ENCODE results near the gene DLGAP4. TPM values are rescaled to one million over a fixed set of nuclear protein-coding genes. Genes with fewer than 3 reads are reported as not detected.

Gene DLGAP4
- total and polyA plus RNA-seq, 10 of the 15 experiments (the other 5 are each of a cell fraction or from before 2014, with no cell fraction given): 0.42 to 43.3 (median 19.0) TPM

- in situ Hi-C loops (cut with MboI) (no loop called here), intact Hi-C loops (cut with micrococcal nuclease; ENCODE audit: unreplicated experiment) (no loop called here)
- H3K79me2 ChIP-seq (ENCODE audit: control insufficient read depth, insufficient read depth, low read length): no peaks in the 10 kb centered on the region
- H3K4me2 ChIP-seq (ENCODE audit: control insufficient read depth, insufficient read depth): no peak overlapping the region
- POLR2A ChIA-PET: no interaction called here
- TF ChIP-seq FOXK2 (IDR thresholded peaks at IDR 0.05) (no peak), IRF5 (IDR thresholded peaks at IDR 0.05; ENCODE audit: borderline replicate concordance) (no peak), BCL3 (IDR thresholded peaks at IDR 0.05; ENCODE audit: borderline replicate concordance, insufficient read depth, low read depth, low read length, poor library complexity, severe bottlenecking) (no peak), TCF12 (IDR thresholded peaks at IDR 0.05; ENCODE audit: low read depth, low read length) (no peak), HSF1 (IDR thresholded peaks at IDR 0.05; ENCODE audit: low read depth, low read length) (no peak), KLF5 (IDR thresholded peaks at IDR 0.05; ENCODE audit: partially characterized antibody) (no peak), RELA (IDR thresholded peaks at IDR 0.05; ENCODE audit: borderline replicate concordance, partially characterized antibody) (no peak), ZSCAN29 (IDR thresholded peaks at IDR 0.05) (no peak), ZNF274 (IDR thresholded peaks at IDR 0.05; ENCODE audit: insufficient read depth, insufficient read length) (no peak), ZBTB4 (CRISPR knock-in tag; IDR thresholded peaks at IDR 0.05) (no peak), BCLAF1 (IDR thresholded peaks at IDR 0.05) (no peak), CBFB (IDR thresholded peaks at IDR 0.05; ENCODE audit: low read depth) (no peak), SPI1 (IDR thresholded peaks at IDR 0.05; ENCODE audit: borderline replicate concordance, insufficient read depth, low read depth, low read length) (no peak)
- no peaks in the 10 kb centered on the region for H3K4me1 ChIP-seq (ENCODE audit: control insufficient read depth, insufficient read depth, low read length)
- BruUV-seq (replicated peaks): no TSS peak
- H2AFZ ChIP-seq (ENCODE audit: control insufficient read depth, low read depth, low read length): no peak overlapping the region
- no peak overlapping the region for H3K4me3 ChIP-seq
- H3K27me3 ChIP-seq (replicated peaks in 1 of 2; ENCODE audit: control insufficient read depth in 2 of 2, insufficient read depth in 2 of 2, low read length in 1 of 2): peaks cover 0 to 3% of the 10 kb centered on the region in 2 experiments; a peak in 2 of 4 replicates
- DNase-seq (ENCODE audit: low read depth, low spot score) (no peak), FAIRE-seq (no peak), ATAC-seq (no peak)
- H3K27ac ChIP-seq (ENCODE audit: control insufficient read depth, insufficient read depth): no peak overlapping the region
- H3K9ac ChIP-seq (ENCODE audit: control insufficient read depth, insufficient read depth, low read length): no peak overlapping the region
- SMC1A ChIA-PET (ENCODE audit: uncharacterized antibody, unreplicated experiment): no interaction called here
- CTCF ChIA-PET: interaction anchor here (1.3 kb wide), 2 partner anchors 124 to 164 kb away, joined by 3 to 5 read pairs; no protein-coding TSS in a partner anchor
- 22% methylated on average over 12 of the region's 12 CpGs for WGBS (ENCODE audit: insufficient coverage, insufficient replicate concordance, low lambda C conversion rate, missing lambda C conversion rate)
- H3K36me3 ChIP-seq (ENCODE audit: control insufficient read depth in 2 of 2, insufficient read depth in 2 of 2, low read length in 1 of 2): no peaks in the 10 kb centered on the region
- H3K9me3 ChIP-seq (replicated peaks; ENCODE audit: control insufficient read depth, insufficient read depth, low read length): no peaks in the 10 kb centered on the region
- RAD21 ChIA-PET (ENCODE audit: unreplicated experiment): no interaction called here
- H4K20me1 ChIP-seq (ENCODE audit: control insufficient read depth, insufficient read depth): no peaks in the 10 kb centered on the region
Observed at GRCh38 chr20:36275441-36276189, 30.5 kb upstream of the DLGAP4 start.

All from GM12878 (cell line).